DND-41 (cell line): Measurements from ENCODE around the gene ROMO1.

Source experiments
- ATAC-seq: fragments of 200-7000 bp; cut with Tn5 transposase; 3 replicates; pipeline ENCODE4 v1.9.1; 2021; ENCODE audit warnings: low read depth; ENCODE audit not compliant: insufficient read depth
- DNase-seq: peaks from one replicate; pipeline ENCODE4 v3.0.0-alpha.2; 2020
- H2AFZ ChIP-seq: 2 replicates; pipeline ENCODE4 v1.6.0; 2012; ENCODE audit warnings: low read depth, low read length
- H3K27ac ChIP-seq: 2 replicates; pipeline ENCODE4 v1.5.1; 2012; ENCODE audit warnings: low read length, inconsistent platforms
- H3K27me3 ChIP-seq: fragments of 200-600 bp; sonication (generic); 2 replicates; pipeline ENCODE4 v1.6.0; 2012; ENCODE audit warnings: low read length, mild to moderate bottlenecking, inconsistent platforms; ENCODE audit not compliant: insufficient read depth, poor library complexity
- H3K36me3 ChIP-seq: 2 replicates; pipeline ENCODE4 v1.5.1; 2012; ENCODE audit warnings: low read length, inconsistent platforms; ENCODE audit not compliant: insufficient read depth
- H3K4me1 ChIP-seq: 2 replicates; pipeline ENCODE4 v1.5.1; 2012; ENCODE audit warnings: mild to moderate bottlenecking, low read length; ENCODE audit not compliant: insufficient read depth
- H3K4me2 ChIP-seq: 2 replicates; pipeline ENCODE4 v1.6.0; 2012; ENCODE audit warnings: mild to moderate bottlenecking, moderate library complexity, low read length, inconsistent platforms; ENCODE audit not compliant: insufficient read depth
- H3K4me3 ChIP-seq, 2 experiments: fragments of 200-600 bp in 1 of 2; shearing (Covaris generic) in 1 of 2; 2 replicates each; pipeline ENCODE4 v1.5.1; 2012 to 2016; ENCODE audit warnings: inconsistent platforms in 2 of 2, low read length in 2 of 2, mild to moderate bottlenecking in 2 of 2, low read depth in 1 of 2, moderate library complexity in 1 of 2
- H3K79me2 ChIP-seq: 2 replicates; pipeline ENCODE4 v1.6.0; 2012; ENCODE audit warnings: low read length, inconsistent platforms; ENCODE audit not compliant: insufficient read depth
- H3K9ac ChIP-seq: 2 replicates; pipeline ENCODE4 v1.6.0; 2012; ENCODE audit warnings: low read depth, mild to moderate bottlenecking, inconsistent platforms, low read length, moderate library complexity
- H3K9me3 ChIP-seq: 2 replicates; pipeline ENCODE4 v1.5.1; 2012; ENCODE audit warnings: low read length, moderate library complexity, mild to moderate bottlenecking, inconsistent platforms; ENCODE audit not compliant: insufficient read depth, severe bottlenecking
- H4K20me1 ChIP-seq: 2 replicates; pipeline ENCODE4 v1.6.0; 2012; ENCODE audit warnings: low read length; ENCODE audit not compliant: insufficient read depth
- CTCF ChIP-seq: IDR thresholded peaks from 2 replicates; pipeline ENCODE4 v1.5.1; 2012; ENCODE audit warnings: borderline replicate concordance, low read length, moderate library complexity, mild to moderate bottlenecking; ENCODE audit not compliant: poor library complexity, severe bottlenecking; ENCODE audit errors: extremely low read depth
- EZH2 ChIP-seq: IDR thresholded peaks from 3 replicates; pipeline ENCODE4 v1.6.1; 2012; ENCODE audit warnings: borderline replicate concordance, low read depth, mild to moderate bottlenecking, moderate library complexity, low read length, inconsistent platforms; ENCODE audit not compliant: severe bottlenecking

Gene ROMO1

DNA sequence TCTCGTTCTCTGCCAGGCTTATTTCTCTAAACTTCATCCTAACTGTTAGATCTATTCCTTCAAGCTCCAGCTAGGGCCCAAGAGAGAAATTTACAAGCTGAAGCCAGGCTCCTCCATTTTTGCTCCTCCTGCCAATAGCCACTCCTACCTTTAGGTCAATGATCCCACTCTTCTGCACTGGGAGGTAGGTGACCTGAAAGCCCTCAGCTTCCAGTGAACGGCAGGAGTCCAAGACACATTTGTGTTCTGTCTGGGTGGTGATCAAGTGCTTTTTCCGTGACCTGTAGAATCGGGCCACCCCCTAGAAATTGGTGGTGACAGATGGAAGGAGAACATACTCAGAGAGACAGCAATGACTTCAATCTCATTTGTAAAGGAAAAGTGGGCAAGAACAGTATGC, 8.9 kb upstream of the ROMO1 start:
- TF ChIP-seq EZH2 (no peak), CTCF (no peak)
- 0 out of 2 replicates have a peak, but pooled peaks cover 2% of the 10 kb centered on the region for H3K79me2 ChIP-seq
- no peak overlapping the region for H3K27ac ChIP-seq
- H4K20me1 ChIP-seq = no peaks in the 10 kb centered on the region
- no peak overlapping the region for H3K4me2 ChIP-seq
- peaks cover 58% of the 10 kb centered on the region for H3K36me3 ChIP-seq
- no peak overlapping the region for H3K9ac ChIP-seq
- no peaks in the 10 kb centered on the region for H3K27me3 ChIP-seq
- H2AFZ ChIP-seq = no peak overlapping the region
- H3K4me1 ChIP-seq = no peaks in the 10 kb centered on the region
- DNase-seq = no peak
- no peak overlapping the region for H3K4me3 ChIP-seq
- no peaks in the 10 kb centered on the region for H3K9me3 ChIP-seq
- no peak for ATAC-seq

DNA sequence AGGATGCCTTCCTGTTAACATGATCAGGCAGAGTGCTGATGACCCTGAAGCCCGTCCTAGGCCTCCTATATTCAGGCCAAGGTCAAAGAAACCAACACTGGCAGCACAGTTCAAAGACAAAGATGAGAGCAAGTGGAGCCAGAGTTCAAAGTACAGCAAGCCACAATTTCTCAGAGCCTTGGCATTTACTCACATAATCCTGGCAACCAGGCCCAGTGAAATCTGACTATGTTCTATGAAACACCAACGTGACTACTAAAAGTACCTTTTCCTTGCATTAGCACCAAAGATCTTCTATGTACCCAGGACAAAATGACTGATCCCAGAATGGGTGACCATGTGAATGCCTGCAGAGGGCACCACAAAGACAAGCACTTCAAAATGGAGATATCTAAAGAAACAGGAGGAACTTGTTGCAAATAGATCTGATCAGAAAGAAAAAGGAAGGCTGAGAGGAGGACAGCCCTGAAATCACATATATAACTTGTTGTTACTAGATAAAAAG, 3.9 kb upstream of the ROMO1 start:
- no peak overlapping the region for H3K4me3 ChIP-seq
- H3K4me1 ChIP-seq = peaks cover 24% of the 10 kb centered on the region
- peaks cover 37% of the 10 kb centered on the region for H3K79me2 ChIP-seq
- no peak for ATAC-seq
- no peak overlapping the region for H3K27ac ChIP-seq
- no peak overlapping the region for H2AFZ ChIP-seq
- no peak for DNase-seq
- H3K4me2 ChIP-seq = no peak overlapping the region
- no peaks in the 10 kb centered on the region for H3K9me3 ChIP-seq
- no peak for TF ChIP-seq EZH2
- TF ChIP-seq CTCF = peak; percentile 10
- 0 out of 2 replicates have a peak, but pooled peaks cover 4% of the 10 kb centered on the region for H4K20me1 ChIP-seq
- H3K36me3 ChIP-seq = peaks cover 40% of the 10 kb centered on the region
- no peak overlapping the region for H3K9ac ChIP-seq
- H3K27me3 ChIP-seq = no peaks in the 10 kb centered on the region

GRCh38 chr20:35695978-35696377, 3.2 kb upstream of the ROMO1 start:
- Histone ChIP-seq H3K4me3 (no peak overlapping the region), H3K79me2 (peaks cover 41% of the 10 kb centered on the region), H3K4me1 (peaks cover 31% of the 10 kb centered on the region), H3K4me2 (no peak overlapping the region), H3K9ac (no peak overlapping the region), H3K36me3 (peaks cover 34% of the 10 kb centered on the region), H4K20me1 (peaks cover 7% of the 10 kb centered on the region; the same call in 1 of the 2 replicates), H3K9me3 (no peaks in the 10 kb centered on the region), H2AFZ (no peak overlapping the region), H3K27me3 (no peaks in the 10 kb centered on the region), H3K27ac (no peak overlapping the region)
- TF ChIP-seq EZH2 (no peak), CTCF (no peak)
- ATAC-seq (no peak), DNase-seq (no peak)
